SU-DHL-6 (cell line): ENCODE results near the gene WFDC12.

ENCODE experiments used
- H2AFZ ChIP-seq: fragments of 200-600 bp; sonication (generic); 2 replicates; pipeline ENCODE4 v1.6.1; 2014; ENCODE audit warnings: low read depth, mild to moderate bottlenecking, moderate library complexity, mixed read lengths, antibody characterized with exemption, low read length; ENCODE audit not compliant: severe bottlenecking
- H3F3A ChIP-seq: fragments of 200-600 bp; shearing (Covaris generic); 2 replicates; pipeline ENCODE4 v1.6.0; 2016; ENCODE audit warnings: antibody characterized with exemption, mild to moderate bottlenecking; ENCODE audit not compliant: insufficient read depth
- H3K27ac ChIP-seq: fragments of 200-600 bp; sonication (generic); 2 replicates; pipeline ENCODE4 v1.5.1; 2016; ENCODE audit warnings: low read depth, mild to moderate bottlenecking, low read length, moderate library complexity, mixed read lengths
- H3K27me3 ChIP-seq: fragments of 200-600 bp; sonication (generic), shearing (Covaris generic); 2 replicates; pipeline ENCODE4 v1.6.0; 2014; ENCODE audit warnings: mild to moderate bottlenecking, low read length
- H3K36me3 ChIP-seq: fragments of 200-600 bp; sonication (generic); 2 replicates; pipeline ENCODE4 v1.6.1; 2014; ENCODE audit warnings: mild to moderate bottlenecking, low read length, mixed read lengths
- H3K4me2 ChIP-seq: fragments of 300-600, 200-600 bp; shearing (Covaris generic), sonication (generic); 2 replicates; pipeline ENCODE4 v1.6.0; 2014; ENCODE audit warnings: low read length, low read depth, mild to moderate bottlenecking; ENCODE audit not compliant: poor library complexity, severe bottlenecking
- H3K4me3 ChIP-seq: fragments of 200-600 bp; sonication (generic); 2 replicates; pipeline ENCODE4 v1.5.1; 2014; ENCODE audit warnings: antibody characterized with exemption, low read length, mild to moderate bottlenecking, mixed read lengths; ENCODE audit not compliant: insufficient read depth, poor library complexity, severe bottlenecking
- H3K79me2 ChIP-seq: fragments of 200-600 bp; sonication (generic); 2 replicates; pipeline ENCODE4 v1.6.1; 2014; ENCODE audit warnings: mild to moderate bottlenecking, low read length, moderate library complexity; ENCODE audit not compliant: insufficient read depth
- H3K9ac ChIP-seq: fragments of 200-600 bp; sonication (generic); 2 replicates; pipeline ENCODE4 v1.7.0; 2014; ENCODE audit warnings: mild to moderate bottlenecking, low read length
- H3K9me2 ChIP-seq: fragments of 200-600 bp; sonication (generic); replicated peaks from 2 replicates; pipeline ENCODE4 v1.6.1; 2014; ENCODE audit warnings: low read length; ENCODE audit not compliant: insufficient read depth
- H3K9me3 ChIP-seq: fragments of 200-600 bp; sonication (generic); 2 replicates; pipeline ENCODE4 v1.6.1; 2014; ENCODE audit warnings: low read length, mixed read lengths; ENCODE audit not compliant: insufficient read depth
- H4K20me1 ChIP-seq: fragments of 200-600 bp; sonication (generic); 2 replicates; pipeline ENCODE4 v1.6.1; 2014; ENCODE audit warnings: low read depth, mild to moderate bottlenecking, antibody characterized with exemption, low read length, moderate library complexity, mixed read lengths
- CTCF ChIP-seq: fragments of 200-600 bp; sonication (generic); IDR thresholded peaks from one replicate; pipeline ENCODE4 v1.5.1; 2017; ENCODE audit warnings: antibody characterized with exemption, mild to moderate bottlenecking, low read length, moderate library complexity; ENCODE audit not compliant: insufficient read depth, poor library complexity, severe bottlenecking
- EZH2phosphoT487 ChIP-seq: fragments of 200-600 bp; sonication (generic), shearing (Covaris generic); conservative IDR thresholded peaks from 2 replicates; pipeline ENCODE4 v1.6.1; 2018; ENCODE audit warnings: mild to moderate bottlenecking, antibody characterized with exemption, low read length, moderate library complexity, mixed read lengths

WFDC12 gene

GRCh38 chr20:45091366-45091765 lies 32.9 kb downstream of the WFDC12 start:
- no peaks in the 10 kb centered on the region for H3K9me2 ChIP-seq
- H3K36me3 ChIP-seq: no peaks in the 10 kb centered on the region
- H3K27ac ChIP-seq: no peak overlapping the region
- H3K9me3 ChIP-seq: no peaks in the 10 kb centered on the region
- no peaks in the 10 kb centered on the region for H4K20me1 ChIP-seq
- TF ChIP-seq EZH2phosphoT487: no peak
- no peak for TF ChIP-seq CTCF
- H3K9ac ChIP-seq: no peak overlapping the region
- H2AFZ ChIP-seq: no peak overlapping the region
- no peak overlapping the region for H3K4me3 ChIP-seq
- no peaks in the 10 kb centered on the region for H3F3A ChIP-seq
- no peaks in the 10 kb centered on the region for H3K27me3 ChIP-seq
- no peak overlapping the region for H3K4me2 ChIP-seq
- no peaks in the 10 kb centered on the region for H3K79me2 ChIP-seq

GRCh38 chr20:45090481-45090880 lies 33.8 kb downstream of the WFDC12 start:
- no peak overlapping the region for H3K27ac ChIP-seq
- no peaks in the 10 kb centered on the region for H3K79me2 ChIP-seq
- no peaks in the 10 kb centered on the region for H3F3A ChIP-seq
- H3K9ac ChIP-seq: no peak overlapping the region
- H3K36me3 ChIP-seq: no peaks in the 10 kb centered on the region
- no peak overlapping the region for H3K4me3 ChIP-seq
- no peaks in the 10 kb centered on the region for H4K20me1 ChIP-seq
- no peaks in the 10 kb centered on the region for H3K9me3 ChIP-seq
- TF ChIP-seq CTCF (no peak), EZH2phosphoT487 (no peak)
- H3K27me3 ChIP-seq: no peaks in the 10 kb centered on the region
- no peak overlapping the region for H3K4me2 ChIP-seq
- no peak overlapping the region for H2AFZ ChIP-seq
- H3K9me2 ChIP-seq: no peaks in the 10 kb centered on the region

GRCh38 chr20:45088247-45088646 lies 36.0 kb downstream of the WFDC12 start:
- TF ChIP-seq CTCF (no peak), EZH2phosphoT487 (no peak)
- Histone ChIP-seq H3K9me2 (no peaks in the 10 kb centered on the region), H3K9me3 (no peaks in the 10 kb centered on the region), H3K27ac (no peak overlapping the region), H3K9ac (no peak overlapping the region), H3K27me3 (no peaks in the 10 kb centered on the region), H4K20me1 (no peaks in the 10 kb centered on the region), H3K36me3 (no peaks in the 10 kb centered on the region), H2AFZ (no peak overlapping the region), H3F3A (no peaks in the 10 kb centered on the region), H3K79me2 (no peaks in the 10 kb centered on the region), H3K4me3 (no peak overlapping the region), H3K4me2 (no peak overlapping the region)
